KOPT-K1 (cell line): ENCODE data around the gene GALNT7.

Source experiments
- H3K27ac ChIP-seq: fragments of 200-600 bp; sonication (generic); 2 replicates; pipeline ENCODE4 v1.5.1; 2016; ENCODE audit warnings: antibody characterized with exemption, mild to moderate bottlenecking, low read depth, low read length; ENCODE audit not compliant: poor library complexity, severe bottlenecking
- H3K36me3 ChIP-seq: fragments of 200-600 bp; sonication (generic); 2 replicates; pipeline ENCODE4 v1.5.1; 2017; ENCODE audit warnings: antibody characterized with exemption, mild to moderate bottlenecking, low read length, moderate library complexity; ENCODE audit not compliant: insufficient read depth
- H3K9me3 ChIP-seq: fragments of 200-600 bp; sonication (generic); 2 replicates; pipeline ENCODE4 v1.5.1; 2017; ENCODE audit warnings: antibody characterized with exemption, low read length, mild to moderate bottlenecking; ENCODE audit not compliant: insufficient read depth, poor library complexity, severe bottlenecking

Gene GALNT7

GRCh38 chr4:173248690-173249089 lies 80.1 kb downstream of the GALNT7 start:
- Histone ChIP-seq H3K9me3 (no peaks in the 10 kb centered on the region), H3K27ac (no peak overlapping the region), H3K36me3 (peaks cover 11% of the 10 kb centered on the region; the same call in 1 of the 2 replicates)

DNA sequence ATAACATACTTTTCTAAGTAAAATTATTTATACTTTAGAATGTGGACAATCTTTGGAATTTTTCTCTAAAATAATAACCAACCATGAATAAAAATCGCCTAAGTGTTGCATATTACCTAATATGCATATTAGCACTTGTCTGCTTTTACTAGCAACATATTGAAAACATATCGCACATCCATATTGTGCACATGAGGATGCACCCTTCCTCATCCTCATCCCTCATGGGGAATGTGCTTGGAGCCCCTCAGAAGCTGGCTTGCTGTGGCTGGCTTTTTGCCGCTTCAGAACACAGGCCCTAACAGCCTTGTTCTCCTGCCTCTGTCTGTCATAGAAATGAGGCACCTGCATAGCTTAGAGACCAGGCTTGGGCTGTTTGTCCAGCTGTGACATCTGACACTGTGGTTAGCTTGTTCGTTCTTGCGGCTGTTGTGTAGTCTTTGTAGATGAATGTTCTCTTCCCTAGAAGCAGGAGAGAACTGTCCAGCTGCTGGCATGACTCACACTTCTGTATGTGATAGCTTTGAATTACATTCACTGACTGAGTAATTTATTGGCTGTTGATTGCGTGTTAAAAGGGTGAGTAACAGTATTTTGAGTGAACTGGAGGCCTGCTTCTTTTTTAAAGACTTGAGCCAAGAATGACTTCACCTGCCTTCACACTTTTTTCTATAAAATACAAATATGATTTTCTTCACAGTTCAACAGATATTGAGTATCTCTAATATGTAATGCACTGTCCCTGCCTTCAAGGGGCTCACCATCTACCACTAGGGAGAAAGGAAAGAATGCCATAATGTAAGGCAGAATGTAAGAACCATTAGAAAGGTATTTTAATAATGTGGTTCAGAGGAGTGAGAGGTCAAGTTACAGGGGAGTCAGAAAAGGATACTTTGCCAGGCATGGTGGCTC lies 83.7 kb downstream of the GALNT7 start:
- Histone ChIP-seq H3K36me3 (peaks cover 11% of the 10 kb centered on the region; the same call in 1 of the 2 replicates), H3K27ac (no peak overlapping the region), H3K9me3 (no peaks in the 10 kb centered on the region)

GRCh38 chr4:173253561-173253960 lies 85.0 kb downstream of the GALNT7 start:
- peaks cover 4% of the 10 kb centered on the region; the same call in 1 of the 2 replicates for H3K36me3 ChIP-seq
- H3K9me3 ChIP-seq: no peaks in the 10 kb centered on the region
- H3K27ac ChIP-seq: no peak overlapping the region

GRCh38 chr4:173254646-173255045 lies 86.0 kb downstream of the GALNT7 start:
- Histone ChIP-seq H3K9me3 (no peaks in the 10 kb centered on the region), H3K27ac (no peak overlapping the region), H3K36me3 (peaks cover 4% of the 10 kb centered on the region; the same call in 1 of the 2 replicates)

- Histone ChIP-seq H3K27ac (no peak overlapping the region), H3K9me3 (no peaks in the 10 kb centered on the region), H3K36me3 (no peaks in the 10 kb centered on the region)
Observed at GRCh38 chr4:173256825-173257224, 88.2 kb downstream of the GALNT7 start.

- Histone ChIP-seq H3K36me3 (no peaks in the 10 kb centered on the region), H3K27ac (no peak overlapping the region), H3K9me3 (no peaks in the 10 kb centered on the region)
Observed at GRCh38 chr4:173257732-173258717, 89.4 kb downstream of the GALNT7 start.

DNA sequence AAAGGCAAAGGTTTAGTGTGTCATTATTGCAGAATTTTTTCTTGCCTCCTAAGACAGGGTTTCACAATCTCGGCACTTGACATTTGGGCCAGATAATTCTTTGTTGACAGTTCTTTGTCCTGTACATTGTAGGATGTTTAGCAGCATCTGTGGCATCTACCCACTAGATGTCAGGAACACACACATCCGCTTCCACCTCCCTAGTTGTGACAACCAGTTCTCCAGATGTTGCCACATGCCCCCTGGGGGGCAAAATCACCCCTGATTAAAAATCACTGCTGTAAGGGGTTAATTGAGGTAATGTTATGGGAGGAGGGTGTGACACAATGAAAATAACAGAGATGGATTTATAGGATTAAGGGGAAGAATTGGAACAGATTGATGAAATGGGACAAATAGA lies 90.3 kb downstream of the GALNT7 start:
- Histone ChIP-seq H3K27ac (no peak overlapping the region), H3K36me3 (no peaks in the 10 kb centered on the region), H3K9me3 (no peaks in the 10 kb centered on the region)

DNA sequence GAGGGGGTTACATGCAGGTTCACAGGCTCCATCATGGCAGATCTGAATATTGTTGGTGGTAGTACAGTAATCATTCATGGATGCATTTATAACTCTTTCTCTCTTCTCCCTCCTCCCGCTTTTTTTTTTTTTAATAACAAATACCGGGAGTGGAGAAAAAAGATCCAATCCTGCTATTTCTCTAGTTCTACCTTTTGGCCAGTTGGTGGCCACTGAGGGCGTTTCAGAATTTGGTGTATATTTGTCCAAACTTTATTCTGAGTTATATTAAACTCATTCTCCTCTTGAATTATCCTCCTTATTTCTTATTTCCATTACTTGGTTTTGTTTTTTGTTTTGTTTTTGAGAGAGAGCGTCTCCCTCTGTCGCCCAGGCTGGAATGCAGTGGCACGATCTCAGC lies 90.7 kb downstream of the GALNT7 start:
- Histone ChIP-seq H3K9me3 (no peaks in the 10 kb centered on the region), H3K27ac (no peak overlapping the region), H3K36me3 (no peaks in the 10 kb centered on the region)

DNA sequence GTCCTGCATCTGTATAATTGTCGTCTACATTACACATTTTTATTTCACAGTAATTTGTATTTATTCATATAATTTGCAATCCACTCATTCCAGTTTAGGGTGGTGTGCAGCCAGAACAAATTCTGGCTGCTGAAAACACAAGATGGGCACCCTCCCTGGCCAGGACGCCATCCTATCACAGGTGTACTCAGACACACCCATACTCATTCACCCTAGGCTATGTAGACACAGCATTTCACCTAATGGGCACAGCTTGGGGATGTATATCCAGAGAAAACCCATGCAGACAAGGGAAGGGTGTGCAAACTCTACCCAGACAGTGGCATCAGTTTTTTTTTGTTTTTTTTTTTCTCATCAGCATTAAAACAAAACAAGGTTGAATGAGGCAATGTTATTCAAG lies 92.4 kb downstream of the GALNT7 start:
- Histone ChIP-seq H3K9me3 (no peaks in the 10 kb centered on the region), H3K27ac (no peak overlapping the region), H3K36me3 (no peaks in the 10 kb centered on the region)

DNA sequence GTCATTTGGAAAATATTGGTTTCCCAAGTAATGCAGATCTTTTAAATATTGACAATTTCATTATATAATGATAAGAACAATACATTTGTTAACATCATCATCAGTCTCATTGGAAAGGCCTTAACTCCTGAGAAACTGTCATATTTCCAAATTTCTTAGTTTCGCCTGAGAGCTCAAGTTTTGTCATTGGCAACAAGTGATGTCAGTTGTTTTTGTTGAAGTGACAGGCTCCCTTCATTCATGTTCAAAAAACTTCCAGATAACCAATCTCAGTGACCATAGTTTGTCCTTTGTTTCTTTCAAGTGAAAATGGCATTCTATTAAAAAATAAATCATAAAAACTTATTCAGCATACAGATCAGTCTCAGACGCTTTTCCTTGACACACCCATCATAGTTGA lies 93.8 kb downstream of the GALNT7 start:
- Histone ChIP-seq H3K36me3 (no peaks in the 10 kb centered on the region), H3K9me3 (no peaks in the 10 kb centered on the region), H3K27ac (no peak overlapping the region)

DNA sequence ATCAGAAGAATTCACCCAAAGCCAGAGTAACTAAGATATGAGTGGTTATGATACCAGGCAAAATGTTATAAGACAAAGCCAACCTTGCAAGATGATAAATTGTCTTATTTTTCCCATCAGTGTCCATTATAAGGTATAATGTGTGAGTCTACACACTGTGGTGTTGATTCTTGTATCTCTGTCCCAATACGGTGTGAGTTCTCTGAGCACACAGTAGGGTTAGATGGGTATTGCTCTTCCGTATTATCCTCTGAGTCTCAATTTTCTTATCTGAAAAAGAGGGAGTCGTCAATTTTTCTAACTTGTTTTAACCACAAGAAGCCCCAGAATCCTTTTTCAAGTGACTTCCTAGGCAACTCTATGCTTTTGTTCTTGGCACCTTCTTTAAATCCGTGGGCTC lies 95.6 kb downstream of the GALNT7 start:
- no peaks in the 10 kb centered on the region for H3K36me3 ChIP-seq
- H3K9me3 ChIP-seq: no peaks in the 10 kb centered on the region
- H3K27ac ChIP-seq: peak overlapping the region; percentile 42

DNA sequence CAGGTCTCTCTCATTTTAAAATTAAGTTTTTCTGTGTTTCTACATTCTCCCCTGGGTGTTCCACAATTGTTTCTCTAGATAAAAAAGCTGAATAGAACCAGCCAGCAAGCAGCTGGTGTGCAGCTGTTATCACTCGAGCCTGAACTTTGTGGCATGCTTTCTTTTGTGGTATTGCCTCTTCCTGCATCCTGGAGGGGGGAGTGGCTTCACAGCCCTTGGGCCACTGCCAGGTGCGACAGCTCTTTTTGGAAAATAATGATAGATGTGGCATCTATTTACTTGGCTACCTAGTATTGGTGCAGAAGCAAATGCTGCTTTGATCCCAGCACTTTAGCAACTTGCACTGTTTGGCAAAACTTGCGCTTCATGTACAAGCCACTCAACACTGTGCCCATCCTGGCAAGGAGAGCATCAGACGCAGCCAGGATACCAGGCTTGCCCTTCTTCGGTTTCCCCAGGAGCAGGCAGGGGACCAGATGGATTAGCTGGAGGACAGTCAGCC lies 96.1 kb downstream of the GALNT7 start:
- Histone ChIP-seq H3K9me3 (no peaks in the 10 kb centered on the region), H3K27ac (peak overlapping the region; percentile 45), H3K36me3 (no peaks in the 10 kb centered on the region)

GRCh38 chr4:173265751-173266150 lies 97.1 kb downstream of the GALNT7 start:
- H3K9me3 ChIP-seq: no peaks in the 10 kb centered on the region
- H3K36me3 ChIP-seq: no peaks in the 10 kb centered on the region
- no peak overlapping the region for H3K27ac ChIP-seq

DNA sequence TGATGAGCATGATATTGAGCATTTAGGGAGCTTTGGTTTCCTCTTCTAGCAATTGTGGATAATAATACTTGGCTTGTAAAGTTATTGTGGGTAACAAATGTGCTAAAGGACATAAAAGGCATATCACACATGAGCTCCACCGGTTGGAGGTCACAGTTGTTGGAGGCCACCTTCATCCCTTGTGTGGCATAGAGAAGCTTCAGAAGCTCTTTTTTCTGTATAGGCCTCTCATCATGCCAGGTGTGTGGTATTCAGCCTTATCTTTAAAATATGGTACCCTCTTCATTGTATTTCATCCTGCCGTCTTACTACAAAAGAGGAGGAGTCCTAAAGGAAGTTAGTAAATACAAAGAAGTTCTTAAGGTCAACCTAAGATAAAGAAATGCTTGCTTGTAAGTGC lies 99.1 kb downstream of the GALNT7 start:
- no peaks in the 10 kb centered on the region for H3K36me3 ChIP-seq
- H3K27ac ChIP-seq: peak overlapping the region; percentile 8
- H3K9me3 ChIP-seq: no peaks in the 10 kb centered on the region

GRCh38 chr4:173269280-173269679 lies 100.7 kb downstream of the GALNT7 start:
- Histone ChIP-seq H3K36me3 (peaks cover 3% of the 10 kb centered on the region; the same call in 1 of the 2 replicates), H3K27ac (no peak overlapping the region), H3K9me3 (peaks cover 7% of the 10 kb centered on the region)
